ENCODE measurements around the gene PCDH9.

The PCDH9 gene

GRCh38 chr13:66558506-66558905 lies 671.6 kb downstream of the PCDH9 start:
- TF ChIP-seq MAX (IDR thresholded peaks at IDR 0.05; ENCODE audit: low read depth, low read length), result no peak
- TF ChIP-seq CTCF (IDR thresholded peaks at IDR 0.05; ENCODE audit: low read depth, low read length), result no peak
- TF ChIP-seq MYC (IDR thresholded peaks at IDR 0.05; ENCODE audit: low read depth, low read length), result no peak
- TF ChIP-seq POLR2A (IDR thresholded peaks at IDR 0.05; ENCODE audit: extremely low read depth, insufficient read length), result no peak

GRCh38 chr13:66557357-66557756 lies 672.8 kb downstream of the PCDH9 start:
- TF ChIP-seq MYC (IDR thresholded peaks at IDR 0.05; ENCODE audit: low read depth, low read length) (no peak), MAX (IDR thresholded peaks at IDR 0.05; ENCODE audit: low read depth, low read length) (no peak), POLR2A (IDR thresholded peaks at IDR 0.05; ENCODE audit: extremely low read depth, insufficient read length) (no peak), CTCF (IDR thresholded peaks at IDR 0.05; ENCODE audit: low read depth, low read length) (no peak)
- no peak for DNase-seq (ENCODE audit: low read depth)

More at GRCh38 chr13:66558506-66558905, 671.6 kb downstream of the PCDH9 start:
- no peak for DNase-seq (ENCODE audit: low read depth)
- no peak overlapping the region for H3K4me3 ChIP-seq (ENCODE audit: low read depth, low read length)

GRCh38 chr13:66556306-66556705 lies 673.8 kb downstream of the PCDH9 start:
- no peak for DNase-seq (ENCODE audit: low read depth)
- H3K4me3 ChIP-seq (ENCODE audit: low read depth, low read length), result no peak overlapping the region
- TF ChIP-seq MAX (IDR thresholded peaks at IDR 0.05; ENCODE audit: low read depth, low read length) (no peak), CTCF (IDR thresholded peaks at IDR 0.05; ENCODE audit: low read depth, low read length) (no peak), MYC (IDR thresholded peaks at IDR 0.05; ENCODE audit: low read depth, low read length) (no peak), POLR2A (IDR thresholded peaks at IDR 0.05; ENCODE audit: extremely low read depth, insufficient read length) (no peak)

More at GRCh38 chr13:66557357-66557756, 672.8 kb downstream of the PCDH9 start:
- H3K4me3 ChIP-seq (ENCODE audit: low read depth, low read length), result no peak overlapping the region

GRCh38 chr13:66553391-66553790 lies 676.7 kb downstream of the PCDH9 start:
- H3K4me3 ChIP-seq (ENCODE audit: low read depth, low read length), result no peak overlapping the region
- TF ChIP-seq MYC (IDR thresholded peaks at IDR 0.05; ENCODE audit: low read depth, low read length) (no peak), CTCF (IDR thresholded peaks at IDR 0.05; ENCODE audit: low read depth, low read length) (no peak), MAX (IDR thresholded peaks at IDR 0.05; ENCODE audit: low read depth, low read length) (no peak), POLR2A (IDR thresholded peaks at IDR 0.05; ENCODE audit: extremely low read depth, insufficient read length) (no peak)
- no peak for DNase-seq (ENCODE audit: low read depth)

- H3K4me3 ChIP-seq (ENCODE audit: low read depth, low read length), result no peak overlapping the region
- no peak for DNase-seq (ENCODE audit: low read depth)
- no peak for TF ChIP-seq MYC (IDR thresholded peaks at IDR 0.05; ENCODE audit: low read depth, low read length)
- no peak for TF ChIP-seq POLR2A (IDR thresholded peaks at IDR 0.05; ENCODE audit: extremely low read depth, insufficient read length)
- TF ChIP-seq CTCF (IDR thresholded peaks at IDR 0.05; ENCODE audit: low read depth, low read length), result no peak
- TF ChIP-seq MAX (IDR thresholded peaks at IDR 0.05; ENCODE audit: low read depth, low read length), result no peak
Observed at GRCh38 chr13:66551128-66551527, 679.0 kb downstream of the PCDH9 start.

- no peak overlapping the region for H3K4me3 ChIP-seq (ENCODE audit: low read depth, low read length)
- TF ChIP-seq MYC (IDR thresholded peaks at IDR 0.05; ENCODE audit: low read depth, low read length), result no peak
- TF ChIP-seq CTCF (IDR thresholded peaks at IDR 0.05; ENCODE audit: low read depth, low read length), result no peak
- no peak for TF ChIP-seq MAX (IDR thresholded peaks at IDR 0.05; ENCODE audit: low read depth, low read length)
- TF ChIP-seq POLR2A (IDR thresholded peaks at IDR 0.05; ENCODE audit: extremely low read depth, insufficient read length), result no peak
- DNase-seq (ENCODE audit: low read depth), result no peak
Observed at GRCh38 chr13:66547685-66548084, 682.5 kb downstream of the PCDH9 start.
